ENCODE measurements around the gene RELT.

GRCh38 chr11:73340164-73340563 is 36.0 kb upstream of the RELT start:
- TF ChIP-seq CTCF (conservative IDR thresholded peaks at IDR 0.05; ENCODE audit: low read depth in 2 of 2) (0 out of 4 replicates have a peak, but pooled peaks of 1 of the 2 experiments have one; percentile 5), CREB1 (CRISPR knock-in tag; IDR thresholded peaks at IDR 0.05; ENCODE audit: low read depth) (no peak), EZH2 (IDR thresholded peaks at IDR 0.05; ENCODE audit: low read depth, unreplicated experiment) (no peak), REST (IDR thresholded peaks at IDR 0.05; ENCODE audit: unreplicated experiment) (no peak), POLR2AphosphoS5 (IDR thresholded peaks at IDR 0.05; ENCODE audit: low read depth) (no peak), STAT1 (IDR thresholded peaks at IDR 0.05; ENCODE audit: unreplicated experiment) (no peak), EZH2phosphoT487 (IDR thresholded peaks at IDR 0.05; ENCODE audit: unreplicated experiment) (no peak), JUNB (IDR thresholded peaks at IDR 0.05; ENCODE audit: unreplicated experiment) (no peak), NANOG (IDR thresholded peaks at IDR 0.05; ENCODE audit: borderline replicate concordance) (no peak)

Measured in GM23338 (cell line).